ENCODE data around the gene STOM.

Gene STOM

GRCh38 chr9:121369595-121370265, at the start of gene STOM:
Gene STOM (minus strand): TSS chr9:121370250. CDS start chr9:121370187, 63 bp downstream.
- in situ Hi-C loops (cut with HindIII; ENCODE audit: low pct_ligation_motif_present, low sequenced_read_pairs) = no loop called here
- peak within 1 kb of the TSS; percentile 63 for H3K27ac ChIP-seq
- DNase-seq = peak; percentile 64
- no peak for TF ChIP-seq CTCF (IDR thresholded peaks at IDR 0.05; ENCODE audit: low read depth, low read length, missing control alignments)
- no peaks in the 10 kb centered on the region for H3K27me3 ChIP-seq (replicated peaks)
- no peaks in the 10 kb centered on the region for H3K36me3 ChIP-seq (replicated peaks)
- peak within 1 kb of the TSS; percentile 78 for H3K4me3 ChIP-seq (ENCODE audit: low read depth, low read length)

- no peak for DNase-seq
- no peak for TF ChIP-seq CTCF (IDR thresholded peaks at IDR 0.05; ENCODE audit: low read depth, low read length, missing control alignments)
- H3K36me3 ChIP-seq (replicated peaks) = no peaks in the 10 kb centered on the region
- H3K27me3 ChIP-seq (replicated peaks) = peaks cover 2% of the 10 kb centered on the region
- no peak overlapping the region for H3K27ac ChIP-seq
- H3K4me3 ChIP-seq (ENCODE audit: low read depth, low read length) = no peak overlapping the region
- in situ Hi-C loops (cut with HindIII; ENCODE audit: low pct_ligation_motif_present, low sequenced_read_pairs) = no loop called here
Observed at GRCh38 chr9:121411993-121412392, 41.9 kb upstream of the STOM start.

GRCh38 chr9:121405899-121406298, 35.8 kb upstream of the STOM start:
- H3K27ac ChIP-seq = no peak overlapping the region
- in situ Hi-C loops (cut with HindIII; ENCODE audit: low pct_ligation_motif_present, low sequenced_read_pairs) = no loop called here
- no peaks in the 10 kb centered on the region for H3K36me3 ChIP-seq (replicated peaks)
- DNase-seq = no peak
- H3K4me3 ChIP-seq (ENCODE audit: low read depth, low read length) = no peak overlapping the region
- TF ChIP-seq CTCF (IDR thresholded peaks at IDR 0.05; ENCODE audit: low read depth, low read length, missing control alignments) = no peak
- H3K27me3 ChIP-seq (replicated peaks) = peaks cover 2% of the 10 kb centered on the region

- DNase-seq = no peak
- in situ Hi-C loops (cut with HindIII; ENCODE audit: low pct_ligation_motif_present, low sequenced_read_pairs) = no loop called here
- TF ChIP-seq CTCF (IDR thresholded peaks at IDR 0.05; ENCODE audit: low read depth, low read length, missing control alignments) = no peak
- Histone ChIP-seq H3K36me3 (replicated peaks) (no peaks in the 10 kb centered on the region), H3K27me3 (replicated peaks) (peaks cover 2% of the 10 kb centered on the region), H3K4me3 (ENCODE audit: low read depth, low read length) (no peak overlapping the region), H3K27ac (no peak overlapping the region)
Observed at GRCh38 chr9:121404906-121405305, 34.9 kb upstream of the STOM start.

- Histone ChIP-seq H3K36me3 (replicated peaks) (no peaks in the 10 kb centered on the region), H3K27ac (peak overlapping the region; percentile 22), H3K4me3 (ENCODE audit: low read depth, low read length) (no peak overlapping the region), H3K27me3 (replicated peaks) (no peaks in the 10 kb centered on the region)
- in situ Hi-C loops (cut with HindIII; ENCODE audit: low pct_ligation_motif_present, low sequenced_read_pairs) = no loop called here
- DNase-seq = peak; percentile 53
- TF ChIP-seq CTCF (IDR thresholded peaks at IDR 0.05; ENCODE audit: low read depth, low read length, missing control alignments) = peak; percentile 20
Observed at GRCh38 chr9:121399883-121400607, 30.0 kb upstream of the STOM start.

All from brain microvascular endothelial cell (primary cell).